Tibial nerve (tissue), 3 donors: Measurements from ENCODE around the gene SMYD3.

Source experiments
- POLR2A ChIP-seq, 2 donors: fragments of 450-650 bp; IDR thresholded peaks; one replicate each; pipeline ENCODE4 v1.6.1; 2017; ENCODE audit warnings: antibody characterized with exemption in 2 of 2, mild to moderate bottlenecking in 2 of 2, moderate library complexity in 2 of 2
- TF ChIP-seq, protein P1 (sequence below), 5 experiments: fragments of 200-600 bp in 3 of 5; fragments of 450-650 bp in 2 of 5; sonication (generic) in 3 of 5; IDR thresholded peaks; one replicate each; pipeline ENCODE4 v1.5.1; 2016 to 2019; ENCODE audit warnings: antibody characterized with exemption in 5 of 5, mild to moderate bottlenecking in 3 of 5, moderate library complexity in 2 of 5

DNA sequence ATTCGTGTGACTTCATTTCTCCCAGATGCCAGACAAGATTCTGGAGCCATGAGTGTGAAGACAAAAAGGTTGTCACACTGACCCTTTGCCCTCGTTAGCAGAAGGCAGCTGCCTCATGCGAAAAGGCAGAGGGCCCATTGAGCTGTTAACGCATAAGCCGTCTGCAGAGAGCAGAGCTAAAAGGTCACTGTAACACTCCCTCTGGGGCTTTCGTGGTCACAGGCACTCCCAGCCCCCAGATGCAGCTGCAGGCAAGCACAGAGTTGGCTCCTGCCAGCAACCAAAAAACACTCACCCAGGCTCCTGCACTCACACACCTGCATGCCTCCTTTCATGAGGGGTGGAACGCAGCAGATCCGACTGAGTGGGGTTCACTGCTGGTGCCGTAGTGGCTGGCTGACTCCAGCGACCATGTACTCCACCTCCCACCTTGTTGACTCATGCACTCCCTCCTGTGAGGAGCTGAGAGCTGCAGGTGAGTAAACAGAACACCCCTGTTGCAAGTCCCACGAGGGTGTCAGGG, 287.5 kb downstream of the SMYD3 start:
- no peak for TF ChIP-seq POLR2A (IDR thresholded peaks at IDR 0.05)
- TF ChIP-seq, protein P1, sequence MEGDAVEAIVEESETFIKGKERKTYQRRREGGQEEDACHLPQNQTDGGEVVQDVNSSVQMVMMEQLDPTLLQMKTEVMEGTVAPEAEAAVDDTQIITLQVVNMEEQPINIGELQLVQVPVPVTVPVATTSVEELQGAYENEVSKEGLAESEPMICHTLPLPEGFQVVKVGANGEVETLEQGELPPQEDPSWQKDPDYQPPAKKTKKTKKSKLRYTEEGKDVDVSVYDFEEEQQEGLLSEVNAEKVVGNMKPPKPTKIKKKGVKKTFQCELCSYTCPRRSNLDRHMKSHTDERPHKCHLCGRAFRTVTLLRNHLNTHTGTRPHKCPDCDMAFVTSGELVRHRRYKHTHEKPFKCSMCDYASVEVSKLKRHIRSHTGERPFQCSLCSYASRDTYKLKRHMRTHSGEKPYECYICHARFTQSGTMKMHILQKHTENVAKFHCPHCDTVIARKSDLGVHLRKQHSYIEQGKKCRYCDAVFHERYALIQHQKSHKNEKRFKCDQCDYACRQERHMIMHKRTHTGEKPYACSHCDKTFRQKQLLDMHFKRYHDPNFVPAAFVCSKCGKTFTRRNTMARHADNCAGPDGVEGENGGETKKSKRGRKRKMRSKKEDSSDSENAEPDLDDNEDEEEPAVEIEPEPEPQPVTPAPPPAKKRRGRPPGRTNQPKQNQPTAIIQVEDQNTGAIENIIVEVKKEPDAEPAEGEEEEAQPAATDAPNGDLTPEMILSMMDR (IDR thresholded peaks at IDR 0.05) = no peak
